NK-92 (cell line): ENCODE results near the gene YDJC.
"Not testable (repeated sequence)": the region's sequence is repeated elsewhere in the genome, so short reads cannot be mapped to it uniquely, and the experiment has no call there.

Experiments used
- DNase-seq: peaks from one replicate; lab custom pipeline; 2025; ENCODE audit not compliant: unreplicated experiment; lab: John Stamatoyannopoulos, UW

The YDJC gene

DNA sequence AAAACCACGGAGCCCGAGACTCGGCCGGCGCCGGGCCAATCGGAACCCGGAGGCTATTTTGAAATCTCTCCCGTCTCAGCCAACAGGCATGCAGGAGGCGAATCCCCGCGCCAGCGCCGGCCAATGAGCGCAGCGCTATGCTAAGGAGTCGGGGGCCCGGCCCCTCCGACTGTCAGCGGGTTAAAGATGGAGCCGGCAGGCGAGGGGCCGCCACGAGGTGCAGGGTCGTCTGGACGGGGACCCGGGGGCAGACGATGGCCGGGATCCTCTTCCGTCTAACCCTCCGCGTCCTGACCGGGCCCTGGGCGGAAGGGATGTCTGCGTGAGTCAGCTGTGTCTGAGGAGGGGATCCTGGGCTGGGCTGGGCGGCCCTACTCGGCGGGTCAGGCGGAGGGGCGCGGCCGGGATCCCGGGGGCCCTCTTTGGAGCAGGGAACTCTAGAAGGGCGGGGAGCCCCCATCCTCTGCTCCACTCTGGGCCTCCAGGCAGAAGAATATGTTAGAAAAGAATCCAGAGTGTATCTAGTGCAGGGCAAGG, 22.3 kb upstream of the YDJC start:
- DNase-seq = no peak

DNA sequence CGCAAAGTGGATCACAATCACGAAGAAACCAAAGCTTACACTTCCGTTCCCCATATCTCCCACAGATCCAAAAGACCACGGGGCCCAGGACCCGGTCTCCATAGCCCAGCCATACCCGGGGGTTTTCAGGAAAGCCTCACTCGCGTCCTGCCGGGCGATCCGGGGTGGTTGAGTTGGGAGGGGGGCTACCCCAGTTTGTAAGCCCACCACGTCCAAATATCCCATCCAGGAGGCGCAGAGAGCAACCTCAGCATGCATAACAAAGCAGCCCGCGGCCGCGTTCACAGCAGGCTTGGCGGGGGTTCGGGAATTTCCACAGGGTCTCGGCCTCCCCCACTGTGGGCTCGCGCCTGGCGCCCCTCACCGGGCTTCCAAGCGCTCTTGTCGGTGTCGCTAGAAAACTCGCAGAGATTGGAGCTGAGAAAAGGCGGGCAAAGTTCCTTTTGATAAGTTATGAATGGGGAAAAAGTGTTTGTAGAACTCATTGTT, 21.7 kb upstream of the YDJC start:
- no peak for DNase-seq

DNA sequence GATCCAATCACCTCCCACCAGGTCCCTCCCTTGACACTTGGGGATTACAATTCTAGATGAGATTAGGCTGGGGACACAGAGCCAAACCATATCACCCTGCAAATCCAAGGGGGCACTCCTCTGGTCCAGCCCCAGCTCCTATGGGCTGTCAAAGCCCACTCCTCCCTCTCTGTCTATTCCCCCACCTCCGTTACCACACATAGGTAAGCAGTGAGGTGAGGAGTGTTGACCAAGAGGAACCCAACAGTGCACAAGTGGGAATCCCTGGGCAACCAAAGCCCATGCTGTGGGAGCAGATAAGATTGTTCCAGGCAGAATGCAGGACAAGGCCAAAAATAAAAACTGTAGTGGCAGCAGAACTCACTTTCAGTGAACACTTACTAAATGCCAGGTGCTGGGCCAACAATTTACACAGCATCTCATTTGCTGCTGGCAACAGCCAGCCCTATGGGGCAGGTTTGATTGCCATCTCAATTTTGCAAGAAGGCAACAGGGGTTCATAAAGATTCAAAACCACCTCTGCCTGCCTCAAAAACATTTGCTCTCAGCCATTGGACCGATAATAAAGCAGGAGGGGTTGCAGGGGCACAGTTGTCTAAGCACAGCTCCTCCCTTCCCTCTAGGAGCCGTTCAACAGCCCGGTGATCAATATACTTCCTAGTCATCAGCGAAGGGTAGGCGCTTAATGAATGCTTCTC, 21.1 kb upstream of the YDJC start:
- no peak for DNase-seq

DNA sequence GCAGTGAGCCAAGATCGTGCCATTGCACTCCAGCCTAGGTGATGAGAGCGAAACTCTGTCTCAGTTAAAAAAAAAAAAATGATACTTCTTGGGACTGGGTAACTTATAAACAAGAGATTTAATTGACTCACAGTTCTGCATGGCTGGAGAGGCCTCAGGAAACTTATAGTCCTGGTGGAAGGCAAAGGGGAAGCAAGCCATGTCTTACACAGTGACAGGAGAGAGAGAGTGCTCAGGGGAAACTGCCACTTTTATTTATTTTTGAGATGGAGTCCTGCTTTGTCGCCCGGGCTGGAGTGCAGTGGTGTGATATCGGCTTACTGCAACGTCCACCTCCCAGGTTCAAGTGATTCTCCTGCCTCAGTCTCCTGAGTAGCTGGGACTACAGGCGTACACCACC, 20.5 kb upstream of the YDJC start:
- DNase-seq = no peak

DNA sequence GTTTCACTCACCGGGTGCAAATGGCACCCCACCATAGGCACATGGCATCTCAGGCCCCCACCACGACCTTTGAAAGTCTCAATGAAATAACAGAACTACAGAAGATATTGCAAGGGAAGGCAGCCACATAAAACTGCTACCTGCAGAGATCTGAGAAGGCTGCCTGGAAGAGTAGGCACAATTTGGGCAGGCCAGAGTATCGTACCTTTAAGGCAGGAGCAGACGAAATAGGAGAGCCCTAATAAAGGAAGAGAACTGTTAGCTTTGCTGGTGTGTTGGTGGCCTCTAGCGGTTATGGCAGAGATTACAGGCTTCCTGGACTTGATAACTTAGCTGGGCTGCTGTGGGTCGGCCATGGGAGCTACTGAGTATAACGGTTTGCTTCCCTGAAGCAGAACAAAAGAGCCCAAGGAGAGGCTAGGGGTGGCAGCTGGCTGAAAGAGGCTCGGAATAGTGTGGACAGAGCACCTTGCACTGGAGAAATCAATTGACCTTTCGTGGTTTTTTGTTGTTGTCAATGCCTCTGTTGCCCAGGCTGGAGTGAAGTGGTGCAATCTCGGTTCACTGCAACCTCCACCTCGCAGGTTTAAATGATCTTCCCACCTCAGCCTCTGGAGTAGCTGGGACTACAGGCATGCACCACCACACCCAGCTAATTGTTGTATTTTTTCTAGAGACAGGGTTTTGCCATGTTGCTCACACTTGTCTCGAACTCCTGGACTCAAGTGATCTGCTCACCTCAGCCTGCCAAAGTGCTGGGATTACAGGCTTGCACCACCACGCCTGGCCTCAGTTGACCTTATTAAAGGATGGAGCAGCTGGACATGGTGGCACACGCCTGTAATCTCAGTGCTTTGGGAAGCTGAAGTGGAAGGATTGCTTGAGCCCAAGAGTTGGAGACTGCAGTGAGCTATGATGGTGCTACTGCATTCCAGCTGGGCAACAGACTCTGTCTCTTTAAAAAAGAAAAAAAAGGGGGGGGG, 17.1 kb upstream of the YDJC start:
- DNase-seq = no peak

DNA sequence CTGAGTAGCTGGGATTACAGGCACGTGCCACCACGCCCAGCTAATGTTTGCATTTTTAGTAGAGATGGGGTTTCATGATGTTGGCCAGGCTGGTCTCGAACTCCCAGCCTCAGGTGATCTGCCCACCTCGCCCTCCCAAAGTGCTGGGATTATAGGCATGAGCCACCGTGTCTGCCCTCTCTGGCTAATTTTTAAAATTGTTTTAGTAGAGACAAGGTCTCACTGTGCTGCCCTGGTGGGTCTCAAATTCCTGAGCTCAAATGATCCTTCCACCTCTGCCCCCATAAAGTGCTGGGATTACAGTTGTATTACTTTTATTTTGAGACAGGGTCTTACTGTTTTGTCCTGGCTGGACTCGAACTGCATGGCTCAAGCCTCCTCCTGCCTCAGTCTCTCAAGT, 15.7 kb upstream of the YDJC start:
- DNase-seq = not testable (repeated sequence)

DNA sequence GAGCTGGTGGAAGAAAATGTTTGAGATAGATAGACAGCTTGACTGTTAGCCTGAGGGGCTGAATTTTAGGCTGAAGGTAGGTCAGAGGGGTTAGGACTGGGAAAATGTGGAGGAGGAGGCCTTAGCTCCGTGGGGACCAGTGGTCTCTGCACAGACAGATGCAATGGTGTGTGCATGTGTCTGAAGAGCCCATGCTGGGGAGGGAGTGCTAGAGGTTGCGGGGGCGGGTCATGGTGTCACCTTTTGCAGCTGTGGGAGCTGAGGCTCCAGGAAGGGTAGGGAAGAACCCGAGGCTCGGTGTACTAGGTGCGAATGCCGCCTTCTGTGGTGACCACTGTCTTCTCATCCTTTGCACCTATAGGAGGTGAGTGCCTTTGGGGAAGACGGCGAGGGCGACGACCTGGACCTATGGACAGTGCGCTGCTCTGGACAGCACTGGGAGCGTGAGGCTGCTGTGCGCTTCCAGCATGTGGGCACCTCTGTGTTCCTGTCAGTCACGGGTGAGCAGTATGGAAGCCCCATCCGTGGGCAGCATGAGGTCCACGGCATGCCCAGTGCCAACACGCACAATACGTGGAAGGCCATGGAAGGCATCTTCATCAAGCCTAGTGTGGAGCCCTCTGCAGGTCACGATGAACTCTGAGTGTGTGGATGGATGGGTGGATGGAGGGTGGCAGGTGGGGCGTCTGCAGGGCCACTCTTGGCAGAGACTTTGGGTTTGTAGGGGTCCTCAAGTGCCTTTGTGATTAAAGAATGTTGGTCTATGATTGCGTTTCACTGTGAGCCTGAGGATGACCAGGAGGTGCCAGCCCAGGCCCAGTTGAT, 13.9 kb upstream of the YDJC start:
- no peak for DNase-seq

DNA sequence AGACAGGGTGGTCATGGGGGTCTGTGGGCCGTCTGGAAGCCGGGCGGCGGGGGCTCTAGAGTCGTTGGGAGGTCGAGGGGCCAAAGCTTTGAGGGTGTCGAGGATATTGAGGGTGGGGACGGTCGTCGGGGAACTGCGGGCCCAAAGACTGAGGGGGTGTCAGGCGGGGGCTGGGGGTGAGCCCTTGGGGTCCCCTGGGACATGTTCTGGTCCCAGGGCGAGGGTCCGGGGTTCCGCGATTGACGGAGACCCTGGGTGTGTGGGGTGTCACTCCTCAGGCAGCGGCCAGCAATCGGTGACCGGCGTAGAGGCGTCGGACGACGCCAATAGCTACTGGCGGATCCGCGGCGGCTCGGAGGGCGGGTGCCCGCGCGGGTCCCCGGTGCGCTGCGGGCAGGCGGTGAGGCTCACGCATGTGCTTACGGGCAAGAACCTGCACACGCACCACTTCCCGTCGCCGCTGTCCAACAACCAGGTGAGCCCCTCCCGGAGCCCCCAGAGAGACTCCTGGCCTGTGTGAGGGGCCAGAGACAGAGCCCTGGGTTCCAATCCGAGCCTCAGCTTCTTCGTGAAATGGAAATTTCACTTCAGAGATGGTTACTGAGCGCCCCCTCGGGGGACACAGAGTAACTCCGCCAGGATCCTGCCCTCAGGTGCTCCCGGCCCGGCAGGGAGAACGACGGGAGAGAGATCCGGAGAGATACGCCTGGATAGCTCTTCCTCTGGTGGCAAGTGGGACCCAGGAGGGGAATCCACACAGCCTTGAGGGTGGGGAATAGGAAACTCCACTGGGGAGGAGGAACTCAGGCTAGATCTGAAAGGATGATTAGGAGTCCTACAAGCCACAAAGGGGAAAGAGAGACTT, 13.0 kb upstream of the YDJC start:
- DNase-seq = no peak

DNA sequence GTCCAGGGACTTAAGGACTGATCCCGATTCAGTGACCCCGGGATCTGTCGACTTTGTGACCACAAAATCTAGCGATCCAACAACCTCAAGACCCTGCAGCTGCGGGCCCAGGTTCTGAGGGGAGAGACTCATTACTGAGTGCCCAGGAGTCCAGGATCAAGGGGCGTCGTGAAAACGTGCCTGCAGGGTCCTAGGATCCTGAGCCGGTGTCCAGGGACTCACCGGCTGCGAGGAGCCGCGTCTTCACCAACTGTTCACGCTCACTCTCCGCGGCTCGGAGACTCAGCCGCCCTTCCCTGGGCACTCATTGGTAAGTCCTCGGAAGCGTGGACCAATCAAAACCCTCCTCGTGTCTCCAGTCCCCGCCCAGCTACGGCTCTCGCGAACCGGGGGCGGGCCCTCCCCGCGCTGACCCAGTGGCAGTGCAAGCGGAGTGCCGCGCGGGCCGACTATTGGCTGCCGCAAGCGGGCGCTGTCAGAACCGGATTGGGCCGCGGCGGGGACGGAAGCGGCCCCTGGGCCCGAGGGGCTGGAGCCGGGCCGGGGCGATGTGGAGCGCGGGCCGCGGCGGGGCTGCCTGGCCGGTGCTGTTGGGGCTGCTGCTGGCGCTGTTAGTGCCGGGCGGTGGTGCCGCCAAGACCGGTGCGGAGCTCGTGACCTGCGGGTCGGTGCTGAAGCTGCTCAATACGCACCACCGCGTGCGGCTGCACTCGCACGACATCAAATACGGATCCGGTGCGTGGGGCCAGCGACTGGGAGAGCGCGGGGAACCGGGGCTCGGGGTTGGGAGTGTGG, 12.2 kb upstream of the YDJC start, which contains the start of gene SDF2L1:
SDF2L1 (plus strand) TSS at position 514 of the 795 bp plus-strand sequence; CDS start at position 549, 35 bp downstream.
- peak; percentile 82 for DNase-seq

DNA sequence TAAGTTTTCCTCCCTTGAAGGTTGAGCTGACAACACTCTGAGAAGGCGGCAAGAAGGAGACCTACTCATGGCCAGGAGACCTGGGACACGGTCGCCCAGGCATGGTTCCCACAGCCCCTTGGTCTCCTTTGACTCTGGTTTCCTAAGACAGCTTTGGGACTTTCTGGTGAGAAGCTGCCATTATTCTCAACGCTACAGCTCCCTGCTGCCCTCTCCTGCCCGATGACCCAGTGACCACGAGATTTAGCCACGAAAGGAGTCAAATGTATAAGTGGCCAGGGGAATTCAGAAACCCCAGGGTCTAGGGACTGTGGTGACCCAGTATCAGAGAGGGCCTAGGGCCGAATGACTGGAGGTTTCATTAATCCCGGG, 11.6 kb upstream of the YDJC start:
- DNase-seq = no peak

DNA sequence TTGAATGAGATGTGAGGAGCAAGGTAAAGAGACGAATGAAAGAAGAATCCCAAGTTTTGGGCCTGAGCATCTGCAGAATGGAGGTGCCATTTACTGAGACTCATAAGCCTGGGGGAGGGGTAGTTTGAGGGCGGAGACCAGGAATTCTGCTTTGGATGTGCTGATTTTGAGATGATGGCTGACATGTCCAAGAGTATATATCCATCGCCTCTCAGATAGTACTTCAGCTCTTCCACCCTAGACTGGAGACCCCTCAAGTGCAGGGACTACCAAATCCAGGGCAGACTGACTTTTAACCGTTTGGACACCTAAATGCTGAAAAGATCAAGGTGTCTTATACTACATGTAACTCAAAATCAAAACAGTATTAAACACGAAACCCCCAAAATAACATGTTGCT, 11.0 kb upstream of the YDJC start:
- DNase-seq = no peak

DNA sequence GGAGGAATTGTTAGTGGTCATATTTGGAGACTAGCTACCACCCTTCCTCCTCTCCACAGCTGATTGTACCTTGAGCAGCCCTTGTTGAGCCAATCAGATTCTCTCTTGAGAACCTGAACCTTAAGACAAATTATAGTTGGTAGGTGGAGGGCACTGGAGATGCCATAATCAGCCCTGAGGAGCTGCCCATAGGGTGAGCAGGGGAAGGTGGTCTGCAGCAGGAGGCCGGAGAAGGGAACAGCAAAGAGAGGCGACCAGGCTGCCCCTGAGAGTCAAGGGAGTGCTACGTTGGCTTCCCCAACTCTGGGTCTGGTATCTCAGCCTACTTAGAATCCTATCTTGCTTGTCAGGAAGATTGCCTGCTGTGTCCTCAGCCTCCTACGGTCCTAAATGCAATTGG, 9.5 kb upstream of the YDJC start:
- no peak for DNase-seq

DNA sequence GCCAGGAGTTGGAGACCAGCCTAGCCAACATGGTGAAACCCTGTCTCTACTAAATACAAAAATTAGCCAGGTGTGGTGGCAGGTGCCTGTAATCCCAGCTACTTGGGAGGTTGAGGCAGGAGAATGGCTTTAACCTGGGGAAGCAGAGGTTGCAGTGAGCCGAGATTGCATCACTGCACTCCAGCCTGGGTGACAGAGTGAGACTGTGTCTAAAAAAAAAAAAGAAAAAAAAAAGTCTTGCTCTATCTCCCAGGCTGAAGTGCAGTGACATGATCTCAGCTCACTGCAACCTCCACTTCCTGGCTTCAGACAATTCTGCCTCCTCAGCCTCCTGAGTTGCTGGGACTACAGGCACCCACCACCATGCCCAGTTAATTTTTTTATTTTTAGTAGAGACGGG, 7.6 kb upstream of the YDJC start:
- not testable (repeated sequence) for DNase-seq

DNA sequence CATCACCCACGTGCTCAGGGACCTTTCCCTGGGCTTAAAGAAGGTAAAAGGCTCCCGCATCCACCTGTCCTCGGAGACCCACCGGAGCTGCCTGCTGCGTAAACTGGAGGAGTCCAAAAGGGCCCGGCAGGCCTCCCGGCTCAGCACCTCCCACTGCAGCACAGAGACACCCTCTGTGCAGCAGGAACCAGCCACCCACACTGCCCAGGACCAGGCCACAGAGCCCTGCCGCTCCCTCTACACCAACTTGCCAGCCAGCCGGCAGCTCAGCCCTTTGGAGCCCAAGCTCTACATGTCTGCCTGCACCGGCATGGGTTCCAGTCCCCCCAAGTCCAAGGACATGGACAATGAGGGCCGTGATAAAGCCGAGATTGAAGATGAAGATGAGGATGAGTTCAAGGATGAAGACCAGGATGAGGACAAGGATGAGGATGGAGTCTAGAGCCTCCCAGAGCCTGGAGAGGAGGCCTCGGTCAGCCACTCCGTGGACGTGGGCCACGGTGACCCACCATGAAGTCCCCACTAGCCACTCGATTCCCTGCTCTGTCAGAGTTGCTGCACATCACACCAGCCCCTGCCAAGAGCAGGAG, 6.9 kb upstream of the YDJC start:
- DNase-seq = no peak

DNA sequence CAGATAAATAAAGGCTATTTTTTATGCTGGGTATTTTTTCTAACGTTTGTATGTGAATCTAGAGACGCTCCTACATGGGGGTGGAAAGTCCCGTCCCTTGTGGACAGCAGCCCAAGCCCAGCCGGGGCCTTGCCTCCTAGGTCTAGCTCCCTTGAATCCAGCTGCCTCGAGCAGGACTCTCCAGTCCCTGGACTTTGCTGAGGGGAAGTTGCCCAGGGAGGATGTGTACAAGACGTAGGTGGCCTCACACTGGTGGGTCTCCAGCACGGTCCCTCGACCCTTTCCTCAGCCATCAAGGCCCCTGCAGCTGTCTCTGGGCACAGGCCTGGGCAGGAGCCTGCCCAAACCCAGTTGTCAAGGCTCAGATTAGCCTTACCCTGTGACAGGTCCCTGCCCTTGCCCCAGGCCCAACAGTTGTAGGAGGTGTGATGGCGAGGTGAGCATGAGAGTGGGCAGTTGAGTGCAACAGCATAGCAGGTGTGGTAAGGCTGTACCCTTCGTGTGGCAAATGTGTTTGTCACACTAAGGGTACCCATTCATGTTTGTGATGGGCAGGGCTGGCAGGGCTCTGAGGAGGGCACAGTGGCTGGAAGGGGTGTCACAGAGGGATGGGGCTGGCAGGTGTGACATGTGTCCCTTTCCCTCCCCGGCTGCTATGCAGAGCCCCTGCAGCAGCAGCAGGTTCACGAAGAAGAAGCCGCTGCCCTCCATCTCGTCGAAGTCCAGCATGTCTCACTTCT, 6.1 kb upstream of the YDJC start:
- no peak for DNase-seq

DNA sequence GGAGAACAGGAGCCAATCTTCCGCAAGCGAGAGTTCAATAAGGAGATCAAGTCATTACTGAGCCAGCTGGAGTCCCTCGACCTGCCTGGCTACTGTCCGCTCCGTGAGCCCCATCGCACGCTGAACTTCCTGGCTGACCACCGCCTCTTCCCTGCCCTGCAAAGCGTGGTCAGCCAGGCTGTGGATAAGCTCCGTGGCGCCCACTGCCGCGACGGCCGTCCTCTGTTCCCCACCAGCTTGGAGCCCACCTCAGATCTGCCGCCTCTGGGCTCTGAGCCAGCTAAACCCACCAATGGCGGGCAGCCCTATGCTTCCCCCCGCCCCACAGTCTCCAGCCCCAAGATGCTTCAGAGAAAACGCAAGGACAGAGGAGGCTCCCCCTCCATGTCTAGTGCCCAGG, 5.0 kb upstream of the YDJC start:
- DNase-seq = no peak

DNA sequence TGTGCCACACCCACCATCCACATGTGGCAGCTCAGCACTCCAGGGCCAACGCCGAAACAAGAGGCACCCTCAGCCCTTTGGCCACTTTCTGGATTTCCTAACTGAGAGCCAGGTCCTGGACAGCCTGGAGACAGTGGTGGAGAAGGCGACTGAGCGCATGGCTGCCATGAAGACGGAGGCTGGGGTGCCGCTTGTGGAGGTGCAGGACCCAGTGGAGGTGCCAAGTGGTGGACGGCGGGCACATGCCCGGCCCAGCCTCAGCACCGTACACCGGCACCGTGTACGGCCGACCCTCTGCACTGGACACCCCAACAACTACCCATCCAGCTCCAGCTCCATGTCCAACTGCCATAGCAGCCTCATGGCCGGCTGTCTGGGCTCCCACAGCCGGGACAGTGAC, 4.3 kb upstream of the YDJC start:
- DNase-seq = no peak

DNA sequence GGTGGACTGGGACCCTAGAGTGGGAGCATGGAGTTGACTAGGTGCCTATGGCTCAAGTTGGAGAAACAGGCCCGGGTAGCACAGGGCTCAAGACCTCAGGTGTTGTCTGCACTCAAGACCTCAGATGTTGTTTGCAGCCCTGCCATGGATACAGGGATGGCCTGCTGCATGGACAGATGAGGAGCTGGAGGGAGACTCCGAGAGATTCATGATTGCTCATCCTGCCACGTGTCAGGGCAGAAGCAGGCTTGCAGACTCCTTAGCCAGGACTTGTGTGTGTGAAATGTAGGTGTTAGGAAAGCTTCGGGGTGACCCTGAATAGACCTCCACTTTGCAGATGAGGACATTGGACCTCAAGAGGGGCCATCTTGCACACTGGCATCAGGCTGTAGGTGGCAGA, 3.7 kb upstream of the YDJC start:
- no peak for DNase-seq
